Measurements from ENCODE around the gene FOXD4L4.
"Not testable (repeated sequence)": the region's sequence is repeated elsewhere in the genome, so short reads cannot be mapped to it uniquely, and the experiment has no call there.

DNA sequence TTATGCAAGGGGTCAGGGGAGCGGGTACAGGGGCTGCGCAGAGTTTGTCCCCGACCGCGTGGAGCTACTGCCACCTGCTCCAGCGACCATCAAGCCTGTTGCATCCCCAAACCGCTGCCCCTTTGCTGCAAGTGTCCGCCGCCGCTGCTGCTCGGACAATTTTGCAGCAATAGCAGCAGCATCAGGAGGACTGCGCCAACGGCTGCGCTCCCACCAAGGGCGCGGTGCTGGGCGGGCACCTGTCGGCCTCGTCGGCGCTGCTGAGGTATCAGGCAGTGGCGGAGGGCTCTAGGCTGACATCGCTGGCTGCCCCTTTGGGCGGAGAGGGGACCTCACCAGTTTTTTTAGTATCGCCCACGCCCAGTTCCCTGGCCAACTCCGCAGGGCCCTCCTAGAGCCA lies 1.2 kb downstream of the FOXD4L4 start:
- TF ChIP-seq, protein P1, sequence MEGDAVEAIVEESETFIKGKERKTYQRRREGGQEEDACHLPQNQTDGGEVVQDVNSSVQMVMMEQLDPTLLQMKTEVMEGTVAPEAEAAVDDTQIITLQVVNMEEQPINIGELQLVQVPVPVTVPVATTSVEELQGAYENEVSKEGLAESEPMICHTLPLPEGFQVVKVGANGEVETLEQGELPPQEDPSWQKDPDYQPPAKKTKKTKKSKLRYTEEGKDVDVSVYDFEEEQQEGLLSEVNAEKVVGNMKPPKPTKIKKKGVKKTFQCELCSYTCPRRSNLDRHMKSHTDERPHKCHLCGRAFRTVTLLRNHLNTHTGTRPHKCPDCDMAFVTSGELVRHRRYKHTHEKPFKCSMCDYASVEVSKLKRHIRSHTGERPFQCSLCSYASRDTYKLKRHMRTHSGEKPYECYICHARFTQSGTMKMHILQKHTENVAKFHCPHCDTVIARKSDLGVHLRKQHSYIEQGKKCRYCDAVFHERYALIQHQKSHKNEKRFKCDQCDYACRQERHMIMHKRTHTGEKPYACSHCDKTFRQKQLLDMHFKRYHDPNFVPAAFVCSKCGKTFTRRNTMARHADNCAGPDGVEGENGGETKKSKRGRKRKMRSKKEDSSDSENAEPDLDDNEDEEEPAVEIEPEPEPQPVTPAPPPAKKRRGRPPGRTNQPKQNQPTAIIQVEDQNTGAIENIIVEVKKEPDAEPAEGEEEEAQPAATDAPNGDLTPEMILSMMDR (IDR thresholded peaks at IDR 0.05; ENCODE audit: low read length), result not testable (repeated sequence)
- TF ChIP-seq EZH2 (IDR thresholded peaks at IDR 0.05; ENCODE audit: borderline replicate concordance, low read length), result not testable (repeated sequence)
